SH-SY5Y (cell line): Measurements from ENCODE around the gene ZNF274.

Experiments
- GATA2 ChIP-seq: IDR thresholded peaks from 2 replicates; pipeline ENCODE4 v1.6.1; 2011; ENCODE audit warnings: mild to moderate bottlenecking, low read depth, low read length
- GATA3 ChIP-seq: IDR thresholded peaks from 2 replicates; pipeline ENCODE4 v1.6.1; 2011; ENCODE audit warnings: low read depth, mild to moderate bottlenecking, low read length, moderate library complexity

Gene ZNF274

DNA sequence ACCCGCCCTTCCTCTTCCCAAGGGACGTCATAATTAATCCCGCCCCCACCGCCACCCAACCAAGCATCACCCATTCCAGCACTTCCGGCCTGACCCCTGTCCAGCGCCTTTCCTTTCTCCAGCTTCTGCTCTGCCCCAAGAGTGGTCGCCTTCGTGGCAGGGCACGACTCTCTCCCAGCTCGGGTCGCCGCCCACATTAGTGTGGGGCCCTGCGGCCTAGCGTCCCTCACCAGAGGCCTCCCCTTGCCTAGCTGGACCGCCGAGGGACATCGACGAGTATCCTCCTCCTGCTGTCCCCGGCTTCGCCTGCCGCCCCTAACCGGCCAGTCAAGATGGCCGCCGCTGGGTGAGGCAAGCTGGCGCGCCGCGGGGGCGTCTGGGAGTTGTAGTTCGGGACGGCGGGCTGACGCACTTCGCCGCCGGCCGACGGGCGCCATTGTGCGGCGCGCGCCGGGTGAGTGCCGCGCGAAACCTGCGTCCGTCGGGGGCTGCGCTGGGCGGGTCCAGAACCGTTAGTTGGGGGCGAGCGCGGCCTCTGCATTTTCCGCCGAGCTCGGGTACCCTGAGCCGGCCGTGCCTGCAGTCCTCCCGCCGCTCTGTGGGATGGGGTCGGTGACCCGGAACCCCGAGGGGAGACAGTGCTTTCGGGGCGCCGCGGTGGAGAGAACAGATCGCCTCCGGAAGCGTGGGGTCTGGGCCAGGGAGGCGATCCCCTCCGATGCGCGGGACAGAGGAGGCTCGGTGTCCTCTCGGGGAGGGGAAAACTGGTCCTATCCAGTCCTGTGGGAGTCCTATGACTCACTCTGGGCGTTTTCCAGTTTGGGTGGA is at the start of gene ZNF274:
Gene ZNF274, plus strand, starts transcription at position 73 of the 828 bp plus-strand sequence. CDS start 905 bp downstream, outside the sequence.
- TF ChIP-seq GATA2: no peak
- no peak for TF ChIP-seq GATA3

DNA sequence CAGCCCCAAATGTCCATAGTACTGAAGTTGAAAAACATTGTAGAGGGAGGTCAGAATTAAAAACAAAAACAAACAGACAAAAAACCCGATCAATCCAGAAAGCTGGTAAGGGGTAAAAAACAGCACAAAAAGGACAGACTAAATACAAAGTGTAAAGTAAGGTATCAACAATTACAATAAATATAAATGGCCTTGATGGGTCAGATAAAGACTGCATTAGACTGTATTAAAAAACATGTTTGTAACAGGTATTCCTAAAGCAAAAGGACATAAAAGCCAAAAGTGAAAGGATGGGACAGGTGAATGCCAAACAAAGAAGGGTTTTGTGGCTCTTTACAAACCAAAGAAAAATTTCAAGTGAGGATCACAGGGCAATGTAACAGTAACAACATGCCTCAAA is 48.6 kb upstream of the ZNF274 start:
- TF ChIP-seq GATA2 (no peak), GATA3 (no peak)

GRCh38 chr19:58145849-58146248 is 37.0 kb upstream of the ZNF274 start:
- TF ChIP-seq GATA3 (no peak), GATA2 (no peak)

GRCh38 chr19:58150328-58150921 is 32.4 kb upstream of the ZNF274 start, which contains the start of gene ZNF329:
Gene ZNF329 (minus strand): TSS chr19:58150789. CDS start chr19:58129503, 21,286 bp downstream.
- TF ChIP-seq GATA2 (peak; percentile 29; the same call in 1 of the 2 replicates), GATA3 (no peak)

- TF ChIP-seq GATA2: no peak
- no peak for TF ChIP-seq GATA3
Measured at GRCh38 chr19:58153386-58153785, 29.5 kb upstream of the ZNF274 start.

DNA sequence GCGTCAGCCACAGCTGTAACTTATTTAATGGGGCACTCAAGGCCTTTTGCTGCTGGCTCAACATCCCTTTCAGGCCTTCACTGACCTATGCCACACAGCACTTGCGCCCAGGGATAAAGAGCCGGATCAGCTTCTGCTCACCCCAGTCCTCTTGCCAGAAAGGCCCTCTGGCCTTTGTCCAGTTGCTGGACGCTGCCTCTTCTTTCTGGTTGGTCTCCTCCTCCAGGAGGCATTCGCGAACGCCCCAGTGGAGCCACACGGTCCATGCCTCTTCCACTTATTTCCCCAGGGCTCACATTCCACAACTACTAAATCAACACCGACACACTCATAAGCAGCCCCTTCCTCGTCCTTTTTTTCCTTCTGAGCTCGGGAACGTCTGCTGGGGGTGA is 28.6 kb upstream of the ZNF274 start:
- TF ChIP-seq GATA3 (no peak), GATA2 (no peak)

- TF ChIP-seq GATA3 (no peak), GATA2 (no peak; the same call in 1 of the 2 replicates)
Measured at GRCh38 chr19:58154679-58155648, 27.9 kb upstream of the ZNF274 start.

DNA sequence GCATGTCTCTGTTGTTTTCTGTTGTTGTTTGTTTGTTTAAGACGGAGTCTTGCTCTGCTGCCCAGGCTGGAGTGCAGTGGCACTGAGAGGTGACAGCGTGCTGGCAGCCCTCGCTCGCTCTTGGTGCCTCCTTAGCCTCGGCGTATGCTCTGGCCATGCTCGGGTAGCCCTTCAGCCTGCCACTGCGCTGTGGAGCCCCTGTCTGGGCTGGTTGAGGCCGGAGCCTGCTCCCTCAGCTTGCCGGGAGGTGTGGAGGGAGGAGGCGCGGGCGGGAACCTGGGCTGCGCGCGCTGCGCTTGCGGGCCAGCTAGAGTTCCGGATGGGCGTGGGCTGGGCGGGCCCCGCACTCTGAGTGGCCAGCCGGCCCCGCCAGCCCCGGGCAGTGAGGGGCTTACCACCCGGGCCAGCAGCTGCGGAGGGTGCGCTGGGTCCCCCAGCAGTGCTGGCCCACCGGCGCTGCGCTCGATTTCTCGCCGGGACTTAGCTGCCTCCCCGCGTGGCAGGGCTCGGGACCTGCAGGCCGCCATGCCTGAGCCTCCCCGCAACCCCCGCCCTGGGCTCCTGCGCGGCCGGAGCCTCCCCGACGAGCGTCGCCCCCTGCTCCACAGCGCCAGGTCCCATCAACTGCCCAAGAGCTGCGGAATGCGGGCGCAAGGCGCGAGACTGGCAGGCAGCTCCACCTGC is 25.7 kb upstream of the ZNF274 start:
- TF ChIP-seq GATA2: no peak
- TF ChIP-seq GATA3: no peak

DNA sequence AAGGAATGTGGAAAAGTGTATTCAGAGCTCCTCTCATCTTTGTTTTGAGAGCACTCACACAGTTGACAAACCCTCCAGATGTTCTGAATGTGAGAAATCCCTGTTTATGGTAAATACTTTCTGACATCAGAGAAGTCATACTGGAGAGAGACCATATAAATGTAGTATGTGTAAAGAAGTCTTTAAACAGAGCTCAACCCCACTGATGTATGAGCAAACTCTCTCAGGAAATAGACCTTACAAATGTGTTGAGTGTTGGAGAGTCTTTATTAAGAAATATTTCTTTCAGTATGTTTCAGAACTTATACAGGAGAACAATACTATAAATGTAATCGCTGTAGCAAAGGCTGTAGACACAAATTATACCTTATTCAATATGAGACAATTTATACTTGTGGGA is 16.6 kb upstream of the ZNF274 start:
- no peak for TF ChIP-seq GATA3
- no peak for TF ChIP-seq GATA2

DNA sequence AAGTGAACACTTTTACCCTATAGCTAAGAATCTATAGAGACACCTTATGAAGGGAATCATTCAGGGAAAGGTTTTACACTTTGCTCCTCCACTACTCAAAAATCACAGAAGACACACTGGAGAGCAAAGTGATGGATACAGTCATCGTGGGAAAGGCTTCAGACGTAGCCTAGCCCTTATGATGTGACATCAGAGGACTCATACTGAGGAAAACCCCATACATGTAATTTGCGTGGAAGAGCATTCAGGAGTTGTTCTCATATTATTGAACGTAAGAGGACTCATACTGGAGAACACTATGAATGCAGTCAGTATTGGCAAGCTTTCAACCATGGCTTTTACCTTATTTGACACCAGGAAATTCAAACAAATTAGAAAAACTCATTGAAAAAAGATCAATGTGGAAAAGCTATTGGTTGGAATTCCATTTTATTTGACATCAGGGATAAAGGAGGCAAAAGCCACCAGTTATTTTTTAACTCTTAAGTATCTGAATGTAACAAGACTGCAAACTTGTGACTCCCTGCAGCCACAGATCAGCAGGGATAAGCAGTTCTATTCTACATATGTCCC is 16.1 kb upstream of the ZNF274 start:
- TF ChIP-seq GATA2 (no peak), GATA3 (no peak)

- no peak for TF ChIP-seq GATA3
Measured at GRCh38 chr19:58170860-58171259, 12.0 kb upstream of the ZNF274 start.

DNA sequence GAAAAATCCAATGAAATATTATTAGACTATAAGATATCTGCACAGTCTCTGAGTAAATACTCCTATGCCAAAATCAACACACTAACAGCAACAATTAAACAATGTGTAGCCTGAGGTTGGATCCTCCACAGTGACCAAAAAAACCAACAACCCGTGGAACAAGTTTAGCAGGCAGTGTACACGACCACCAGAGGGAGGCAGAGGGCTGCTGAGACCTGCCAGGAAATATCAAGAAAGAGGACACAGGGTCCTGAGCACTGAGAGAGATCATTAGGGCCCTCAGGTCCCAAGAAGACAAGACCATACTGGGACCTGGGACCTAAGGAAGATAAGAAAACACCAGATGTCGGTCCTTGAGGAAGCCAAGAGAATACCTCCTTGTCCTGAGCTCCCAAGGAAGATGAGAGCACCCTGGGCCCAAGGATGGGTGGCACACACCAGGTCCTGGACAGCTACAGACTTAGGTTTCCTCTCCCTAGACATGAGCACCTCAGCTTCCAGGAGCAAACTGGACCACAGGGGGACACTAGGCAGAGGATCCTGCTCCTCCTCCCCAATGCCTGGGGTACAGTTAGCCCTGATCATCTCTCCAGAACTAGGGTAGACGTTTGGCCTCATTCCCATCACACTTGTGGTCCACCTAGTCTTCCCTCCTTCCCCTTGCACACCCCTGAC is 822 bp upstream of the ZNF274 start:
- TF ChIP-seq GATA3: no peak
- TF ChIP-seq GATA2: no peak

- no peak for TF ChIP-seq GATA2
- TF ChIP-seq GATA3: no peak
Measured at GRCh38 chr19:58182577-58182988, 278 bp upstream of the ZNF274 start.
